Suprapubic skin (tissue), 3 donors: ENCODE results near the gene TMEM179B.
"Not testable (repeated sequence)": the region's sequence is repeated elsewhere in the genome, so short reads cannot be mapped to it uniquely, and the experiment has no call there.

ENCODE experiments used
- POLR2A ChIP-seq, 2 donors: fragments of 450-650 bp; IDR thresholded peaks; one replicate each; pipeline ENCODE4 v1.6.1; 2017; ENCODE audit warnings: antibody characterized with exemption in 2 of 2, mild to moderate bottlenecking in 2 of 2, moderate library complexity in 2 of 2
- TF ChIP-seq, protein P1 (sequence below), 2 donors: fragments of 200-600 bp in 1 of 2; fragments of 450-650 bp in 1 of 2; sonication (generic) in 1 of 2; IDR thresholded peaks; one replicate each; pipeline ENCODE4 v1.5.1; 2016 to 2019; ENCODE audit warnings: antibody characterized with exemption in 2 of 2, mild to moderate bottlenecking in 1 of 2, moderate library complexity in 1 of 2

DNA sequence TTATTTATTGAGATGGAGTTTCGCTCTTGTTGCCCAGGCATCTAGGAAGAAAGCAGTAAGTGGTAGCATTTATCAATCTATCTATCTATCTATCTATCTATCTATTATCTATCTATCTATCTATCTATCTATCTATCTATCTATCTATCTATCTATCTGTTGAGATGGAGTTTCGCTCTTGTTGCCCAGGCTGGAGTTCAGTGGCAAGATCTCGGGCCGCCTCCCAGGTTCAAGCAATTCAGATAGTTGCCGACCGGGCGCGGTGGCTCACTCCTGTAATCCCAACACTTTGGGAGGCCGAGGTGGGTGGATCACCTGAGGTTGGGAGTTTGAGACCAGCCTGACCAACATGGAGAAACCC, 26.4 kb upstream of the TMEM179B start:
- TF ChIP-seq, protein P1, sequence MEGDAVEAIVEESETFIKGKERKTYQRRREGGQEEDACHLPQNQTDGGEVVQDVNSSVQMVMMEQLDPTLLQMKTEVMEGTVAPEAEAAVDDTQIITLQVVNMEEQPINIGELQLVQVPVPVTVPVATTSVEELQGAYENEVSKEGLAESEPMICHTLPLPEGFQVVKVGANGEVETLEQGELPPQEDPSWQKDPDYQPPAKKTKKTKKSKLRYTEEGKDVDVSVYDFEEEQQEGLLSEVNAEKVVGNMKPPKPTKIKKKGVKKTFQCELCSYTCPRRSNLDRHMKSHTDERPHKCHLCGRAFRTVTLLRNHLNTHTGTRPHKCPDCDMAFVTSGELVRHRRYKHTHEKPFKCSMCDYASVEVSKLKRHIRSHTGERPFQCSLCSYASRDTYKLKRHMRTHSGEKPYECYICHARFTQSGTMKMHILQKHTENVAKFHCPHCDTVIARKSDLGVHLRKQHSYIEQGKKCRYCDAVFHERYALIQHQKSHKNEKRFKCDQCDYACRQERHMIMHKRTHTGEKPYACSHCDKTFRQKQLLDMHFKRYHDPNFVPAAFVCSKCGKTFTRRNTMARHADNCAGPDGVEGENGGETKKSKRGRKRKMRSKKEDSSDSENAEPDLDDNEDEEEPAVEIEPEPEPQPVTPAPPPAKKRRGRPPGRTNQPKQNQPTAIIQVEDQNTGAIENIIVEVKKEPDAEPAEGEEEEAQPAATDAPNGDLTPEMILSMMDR (IDR thresholded peaks at IDR 0.05) = not testable (repeated sequence)
- TF ChIP-seq POLR2A (IDR thresholded peaks at IDR 0.05) = not testable (repeated sequence)
